Gastroesophageal sphincter (tissue), 3 donors: ENCODE results near the gene C1QL4.

Source experiments
- POLR2A ChIP-seq, 2 donors: fragments of 450-650 bp; IDR thresholded peaks; one replicate each; pipeline ENCODE4 v1.6.1; 2017; ENCODE audit warnings: antibody characterized with exemption in 2 of 2, mild to moderate bottlenecking in 2 of 2, moderate library complexity in 1 of 2
- TF ChIP-seq, protein P1 (sequence below), 4 experiments: fragments of 200-600 bp in 2 of 4; fragments of 450-650 bp in 2 of 4; sonication (generic) in 1 of 4; IDR thresholded peaks; one replicate each; pipeline ENCODE4 v1.5.1; 2017 to 2019; ENCODE audit warnings: antibody characterized with exemption in 4 of 4, mild to moderate bottlenecking in 2 of 4, moderate library complexity in 2 of 4

DNA sequence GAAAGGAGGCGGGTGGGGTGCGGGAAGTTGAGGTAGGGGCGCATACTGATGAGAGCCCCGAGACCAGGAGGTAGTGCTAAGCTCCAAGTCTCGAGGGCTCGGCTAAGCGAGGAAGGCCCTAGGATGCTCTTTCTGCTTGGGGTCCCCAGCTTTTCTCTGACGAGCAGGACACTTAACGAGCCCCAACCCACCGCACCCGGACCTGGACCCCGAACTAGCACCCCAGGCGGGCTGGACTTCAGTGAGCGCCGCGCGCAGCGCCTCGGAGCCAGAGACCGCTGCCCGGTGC, 4.7 kb upstream of the C1QL4 start:
- no peak for TF ChIP-seq POLR2A (IDR thresholded peaks at IDR 0.05)
- TF ChIP-seq, protein P1, sequence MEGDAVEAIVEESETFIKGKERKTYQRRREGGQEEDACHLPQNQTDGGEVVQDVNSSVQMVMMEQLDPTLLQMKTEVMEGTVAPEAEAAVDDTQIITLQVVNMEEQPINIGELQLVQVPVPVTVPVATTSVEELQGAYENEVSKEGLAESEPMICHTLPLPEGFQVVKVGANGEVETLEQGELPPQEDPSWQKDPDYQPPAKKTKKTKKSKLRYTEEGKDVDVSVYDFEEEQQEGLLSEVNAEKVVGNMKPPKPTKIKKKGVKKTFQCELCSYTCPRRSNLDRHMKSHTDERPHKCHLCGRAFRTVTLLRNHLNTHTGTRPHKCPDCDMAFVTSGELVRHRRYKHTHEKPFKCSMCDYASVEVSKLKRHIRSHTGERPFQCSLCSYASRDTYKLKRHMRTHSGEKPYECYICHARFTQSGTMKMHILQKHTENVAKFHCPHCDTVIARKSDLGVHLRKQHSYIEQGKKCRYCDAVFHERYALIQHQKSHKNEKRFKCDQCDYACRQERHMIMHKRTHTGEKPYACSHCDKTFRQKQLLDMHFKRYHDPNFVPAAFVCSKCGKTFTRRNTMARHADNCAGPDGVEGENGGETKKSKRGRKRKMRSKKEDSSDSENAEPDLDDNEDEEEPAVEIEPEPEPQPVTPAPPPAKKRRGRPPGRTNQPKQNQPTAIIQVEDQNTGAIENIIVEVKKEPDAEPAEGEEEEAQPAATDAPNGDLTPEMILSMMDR (IDR thresholded peaks at IDR 0.05) = no peak
